AG04450 (cell line): ENCODE results near the gene SERAC1. TPM values are rescaled to one million over a fixed set of nuclear protein-coding genes. Genes with fewer than 3 reads are reported as not detected.
A peak's percentile ranks its signal among the peaks of the same experiment; 100 is the strongest.

Experiments
- CTCF ChIA-PET: fragments of 300-600, 350-600 bp; formaldehyde crosslinking; extraction: SDS; loops from one replicate; lab custom pipeline; 2022; ENCODE audit warnings: antibody characterized with exemption, inconsistent platforms; lab: Charles Lee
- POLR2A ChIA-PET: fragments of 350-600 bp; formaldehyde crosslinking; extraction: SDS; loops from one replicate; lab custom pipeline; 2021; ENCODE audit warnings: antibody characterized with exemption, inconsistent platforms; lab: Yijun Ruan, JAX
- DNase-seq: peaks from one replicate; pipeline ENCODE4 v3.0.0-alpha.2; 2011; ENCODE audit warnings: low read depth, low spot score
- H3K27ac ChIP-seq: one replicate; pipeline ENCODE4 v1.5.1; 2012; ENCODE audit warnings: low read depth, low read length, control low read depth
- H3K27me3 ChIP-seq: one replicate; pipeline ENCODE4 v1.6.0; 2012; ENCODE audit warnings: low read length; ENCODE audit not compliant: control insufficient read depth, insufficient read depth
- H3K4me3 ChIP-seq: 2 replicates; pipeline ENCODE4 v1.5.1; 2011; ENCODE audit warnings: mild to moderate bottlenecking, low read depth, low read length, control low read depth
- H3K9me3 ChIP-seq: 2 replicates; pipeline ENCODE4 v1.5.1; 2012; ENCODE audit warnings: low read length; ENCODE audit not compliant: control insufficient read depth, insufficient read depth
- CTCF ChIP-seq: IDR thresholded peaks from 2 replicates; pipeline ENCODE4 v1.5.1; 2011; ENCODE audit warnings: low read depth, low read length, control low read depth, inconsistent platforms
- polyA plus RNA-seq: library from polyadenylated mRNA; depleted of rRNA; stranded (reverse); fragments of >200 nt; gene quantifications from 2 replicates; pipeline ENCODE4 v1.2.3, GENCODE V29; 2011

The SERAC1 gene
- polyA plus RNA-seq, 1 experiment: 14.5 TPM

- CTCF ChIA-PET: interaction anchor here (0.6 to 0.7 kb wide), 2 partner anchors 67 to 662 kb away, joined by 3 read pairs; no protein-coding TSS in a partner anchor
- no peak for TF ChIP-seq CTCF
- H3K9me3 ChIP-seq: no peaks in the 10 kb centered on the region
- no peak for DNase-seq
- no peaks in the 10 kb centered on the region for H3K27me3 ChIP-seq
- no peak overlapping the region for H3K27ac ChIP-seq
- POLR2A ChIA-PET: no interaction called here
- no peak overlapping the region for H3K4me3 ChIP-seq
Observed at GRCh38 chr6:158078320-158078719, 89.7 kb downstream of the SERAC1 start.

DNA sequence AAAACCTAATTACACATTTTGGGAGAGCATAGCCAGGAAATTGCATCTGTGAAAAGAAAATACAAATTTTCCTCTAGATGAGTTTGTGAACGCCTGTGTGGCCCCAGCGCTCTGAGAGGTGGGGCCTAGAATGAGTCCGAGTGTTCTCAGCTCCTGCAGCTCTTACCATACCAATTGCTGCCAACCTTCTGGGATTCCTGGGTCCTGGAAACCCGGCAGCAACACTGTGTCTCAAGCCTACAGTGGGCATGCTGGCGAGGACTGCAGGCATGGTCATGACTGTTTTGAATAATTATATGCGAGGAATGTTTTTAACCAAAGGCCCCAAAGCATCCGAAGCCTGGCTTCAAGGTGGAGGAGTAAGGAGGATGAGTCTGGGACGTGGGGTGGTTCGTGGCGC lies 90.4 kb downstream of the SERAC1 start:
- no peak for TF ChIP-seq CTCF
- no peaks in the 10 kb centered on the region for H3K27me3 ChIP-seq
- ChIA-PET CTCF (interaction anchor here (0.7 kb wide), 1 partner anchor 661 kb away, joined by 3 read pairs; no protein-coding TSS in a partner anchor), POLR2A (no interaction called here)
- no peaks in the 10 kb centered on the region for H3K9me3 ChIP-seq
- DNase-seq: no peak
- H3K27ac ChIP-seq: peak overlapping the region; percentile 31
- H3K4me3 ChIP-seq: no peak overlapping the region

- CTCF ChIA-PET: interaction anchor here (0.7 kb wide), 1 partner anchor 56 kb away, joined by 3 read pairs; no protein-coding TSS in a partner anchor
- no peak for TF ChIP-seq CTCF
- Histone ChIP-seq H3K4me3 (no peak overlapping the region), H3K27ac (no peak overlapping the region), H3K27me3 (no peaks in the 10 kb centered on the region), H3K9me3 (no peaks in the 10 kb centered on the region)
- DNase-seq: no peak
- POLR2A ChIA-PET: no interaction called here
Observed at GRCh38 chr6:158076548-158076947, 91.5 kb downstream of the SERAC1 start.

- ChIA-PET CTCF (interaction anchor here (1.3 to 5.6 kb wide), 9 partner anchors 13 to 406 kb away, joined by 3 to 62 read pairs (median 14); partner anchors contain the start of gene SYNJ2), POLR2A (no interaction called here)
- no peak for DNase-seq
- no peaks in the 10 kb centered on the region; the same call in 1 of the 2 replicates for H3K9me3 ChIP-seq
- TF ChIP-seq CTCF: no peak
- H3K27ac ChIP-seq: no peak overlapping the region
- H3K27me3 ChIP-seq: no peaks in the 10 kb centered on the region
- H3K4me3 ChIP-seq: no peak overlapping the region
Observed at GRCh38 chr6:158073776-158074175, 94.3 kb downstream of the SERAC1 start.

DNA sequence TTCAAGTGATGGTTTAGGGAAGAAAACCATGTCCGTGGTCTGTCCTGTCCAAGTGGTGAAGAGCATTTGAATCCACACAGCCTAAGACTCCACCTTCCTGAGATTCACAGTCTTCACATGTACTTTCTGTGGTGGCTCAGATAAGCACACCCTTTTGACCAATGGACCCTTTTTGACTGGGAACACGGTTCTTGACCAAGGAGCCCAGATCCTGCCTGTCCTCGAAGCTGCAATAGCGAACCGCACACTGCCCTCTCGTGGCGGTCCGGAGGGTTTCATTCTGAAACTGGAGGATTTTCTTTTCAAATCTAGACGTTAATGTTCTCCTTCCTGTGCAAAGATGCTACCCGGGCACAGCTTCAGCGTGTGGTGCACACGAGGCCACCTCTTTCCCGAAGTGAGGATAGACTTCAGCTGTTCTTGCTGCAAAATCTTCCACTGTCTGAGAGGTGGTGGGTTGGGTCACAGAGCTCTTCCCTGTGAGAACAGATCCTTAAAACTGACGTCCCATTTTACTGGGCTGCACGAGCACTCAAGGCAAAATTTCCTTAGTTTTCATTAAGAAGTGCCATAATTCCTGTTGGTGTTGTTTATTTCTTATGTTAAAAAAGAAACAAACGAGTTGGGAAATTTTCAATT lies 95.9 kb downstream of the SERAC1 start:
- POLR2A ChIA-PET: interaction anchor here (0.7 to 1.3 kb wide), 3 partner anchors 11 to 72 kb away, joined by 3 to 4 read pairs (median 3); no protein-coding TSS in a partner anchor
- Histone ChIP-seq H3K9me3 (no peaks in the 10 kb centered on the region; the same call in 1 of the 2 replicates), H3K27me3 (no peaks in the 10 kb centered on the region), H3K27ac (no peak overlapping the region), H3K4me3 (no peak overlapping the region)
- DNase-seq: peak; percentile 58
- CTCF ChIA-PET: interaction anchor here (0.6 to 5.6 kb wide), 43 partner anchors 10 to 748 kb away, joined by 3 to 62 read pairs (median 4); partner anchors contain the start of genes SYNJ2 and TMEM242
- TF ChIP-seq CTCF: peak; percentile 86
